ENCODE data around the gene LATS2. TPM values are rescaled to one million over a fixed set of nuclear protein-coding genes. Genes with fewer than 3 reads are reported as not detected.

LATS2 gene
- total RNA-seq, 6 experiments from 2014 or later: 6.8 to 12.8 (median 8.7) TPM

GRCh38 chr13:20980430-20980829, 81.0 kb downstream of the LATS2 start:
- Histone ChIP-seq H3K27ac (no peak overlapping the region), H3K36me3 (peaks cover 0 to 48% (median 19%) of the 10 kb centered on the region in 4 donors), H3K27me3 (no peaks in the 10 kb centered on the region), H3K4me1 (no peaks in the 10 kb centered on the region), H3K9me3 (no peaks in the 10 kb centered on the region), H3K4me3 (no peak overlapping the region)
- DNase-seq (no peak), ATAC-seq (no peak)
- 71% methylated on average over 1 of the region's 5 CpGs for WGBS (ENCODE audit: insufficient coverage, low coverage, low lambda C conversion rate, missing lambda C conversion rate)
- no peak for TF ChIP-seq POLR2A (IDR thresholded peaks at IDR 0.05)
- TF ChIP-seq, protein P1, sequence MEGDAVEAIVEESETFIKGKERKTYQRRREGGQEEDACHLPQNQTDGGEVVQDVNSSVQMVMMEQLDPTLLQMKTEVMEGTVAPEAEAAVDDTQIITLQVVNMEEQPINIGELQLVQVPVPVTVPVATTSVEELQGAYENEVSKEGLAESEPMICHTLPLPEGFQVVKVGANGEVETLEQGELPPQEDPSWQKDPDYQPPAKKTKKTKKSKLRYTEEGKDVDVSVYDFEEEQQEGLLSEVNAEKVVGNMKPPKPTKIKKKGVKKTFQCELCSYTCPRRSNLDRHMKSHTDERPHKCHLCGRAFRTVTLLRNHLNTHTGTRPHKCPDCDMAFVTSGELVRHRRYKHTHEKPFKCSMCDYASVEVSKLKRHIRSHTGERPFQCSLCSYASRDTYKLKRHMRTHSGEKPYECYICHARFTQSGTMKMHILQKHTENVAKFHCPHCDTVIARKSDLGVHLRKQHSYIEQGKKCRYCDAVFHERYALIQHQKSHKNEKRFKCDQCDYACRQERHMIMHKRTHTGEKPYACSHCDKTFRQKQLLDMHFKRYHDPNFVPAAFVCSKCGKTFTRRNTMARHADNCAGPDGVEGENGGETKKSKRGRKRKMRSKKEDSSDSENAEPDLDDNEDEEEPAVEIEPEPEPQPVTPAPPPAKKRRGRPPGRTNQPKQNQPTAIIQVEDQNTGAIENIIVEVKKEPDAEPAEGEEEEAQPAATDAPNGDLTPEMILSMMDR (IDR thresholded peaks at IDR 0.05): no peak
- intact Hi-C loops (cut with DNase I): no loop called here

- DNase-seq: no peak
- Histone ChIP-seq H3K9me3 (no peaks in the 10 kb centered on the region), H3K4me3 (no peak overlapping the region), H3K27ac (no peak overlapping the region), H3K36me3 (peaks cover 0 to 52% (median 28%) of the 10 kb centered on the region in 4 donors), H3K27me3 (no peaks in the 10 kb centered on the region), H3K4me1 (no peaks in the 10 kb centered on the region)
- WGBS (ENCODE audit: insufficient coverage, low coverage, low lambda C conversion rate, missing lambda C conversion rate): 73% methylated on average over 2 of the region's 2 CpGs
- intact Hi-C loops (cut with DNase I): no loop called here
- TF ChIP-seq POLR2A (IDR thresholded peaks at IDR 0.05): no peak
- TF ChIP-seq, protein P1 (IDR thresholded peaks at IDR 0.05): no peak
- ATAC-seq: no peak
Measured at GRCh38 chr13:20977394-20977793, 84.0 kb downstream of the LATS2 start.

GRCh38 chr13:20974981-20975585, 86.3 kb downstream of the LATS2 start:
- H3K27me3 ChIP-seq: no peaks in the 10 kb centered on the region
- no peak overlapping the region for H3K27ac ChIP-seq
- WGBS (ENCODE audit: insufficient coverage, low coverage, low lambda C conversion rate, missing lambda C conversion rate): 94% methylated on average over 11 of the region's 20 CpGs
- H3K4me1 ChIP-seq: no peaks in the 10 kb centered on the region
- DNase-seq (no peak), ATAC-seq (no peak)
- no peak overlapping the region for H3K4me3 ChIP-seq
- no peaks in the 10 kb centered on the region for H3K9me3 ChIP-seq
- intact Hi-C loops (cut with DNase I): no loop called here
- H3K36me3 ChIP-seq: peaks cover 0 to 34% (median 15%) of the 10 kb centered on the region in 4 donors
- TF ChIP-seq, protein P1 (IDR thresholded peaks at IDR 0.05): no peak
- no peak for TF ChIP-seq POLR2A (IDR thresholded peaks at IDR 0.05)

DNA sequence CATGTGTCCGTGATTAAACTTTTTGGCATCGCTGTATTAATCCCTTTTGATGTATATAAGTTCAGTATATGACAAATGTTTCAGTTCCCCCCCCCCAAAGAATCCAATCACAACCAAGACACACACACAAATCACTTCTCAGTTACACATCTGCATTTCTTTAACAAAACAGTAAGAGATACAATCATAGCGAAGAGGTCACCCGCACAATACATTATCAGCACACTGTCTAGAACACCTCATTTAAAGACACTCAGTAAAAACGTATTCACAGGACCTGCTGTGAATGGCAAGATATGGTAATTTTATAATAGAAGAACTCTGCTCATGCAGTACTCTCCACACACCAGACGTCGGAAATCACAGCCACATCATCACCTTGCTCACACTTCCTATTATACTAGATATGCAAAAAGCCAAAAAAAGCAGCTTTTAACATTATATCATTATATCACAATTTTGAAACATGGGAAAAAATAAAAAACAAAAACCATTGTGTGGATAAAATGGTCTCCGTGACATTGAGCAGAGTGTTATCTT, 87.4 kb downstream of the LATS2 start:
- DNase-seq (no peak), ATAC-seq (no peak)
- Histone ChIP-seq H3K9me3 (no peaks in the 10 kb centered on the region), H3K4me1 (no peaks in the 10 kb centered on the region), H3K36me3 (peaks cover 0 to 27% (median 10%) of the 10 kb centered on the region in 4 donors), H3K27ac (no peak overlapping the region), H3K27me3 (no peaks in the 10 kb centered on the region), H3K4me3 (no peak overlapping the region)
- no peak for TF ChIP-seq POLR2A (IDR thresholded peaks at IDR 0.05)
- TF ChIP-seq, protein P1 (IDR thresholded peaks at IDR 0.05): no peak
- 84% methylated on average over 8 of the region's 8 CpGs for WGBS (ENCODE audit: insufficient coverage, low coverage, low lambda C conversion rate, missing lambda C conversion rate)
- intact Hi-C loops (cut with DNase I): no loop called here
